GM23338 (cell line): Measurements from ENCODE around the gene RAPGEF4. TPM values are rescaled to one million over a fixed set of nuclear protein-coding genes. Genes with fewer than 3 reads are reported as not detected.

Experiments
- ATAC-seq: fragments of 200-7000 bp; cut with Tn5 transposase; 3 replicates; pipeline ENCODE4 v1.9.1; 2020
- DNase-seq: peaks from one replicate; pipeline ENCODE4 v3.0.0-alpha.2; 2015; ENCODE audit warnings: low spot score
- H2AFZ ChIP-seq: fragments of 200-600 bp; sonication (generic); 2 replicates; pipeline ENCODE4 v1.8.0; 2016; ENCODE audit warnings: antibody characterized with exemption, mild to moderate bottlenecking, moderate library complexity
- H3F3A ChIP-seq: fragments of 200-600 bp; sonication (generic); replicated peaks from 2 replicates; pipeline ENCODE4 v1.8.0; 2017; ENCODE audit warnings: antibody characterized with exemption, mixed run types, low read depth
- H3K27ac ChIP-seq: fragments of 200-600 bp; sonication (generic); 2 replicates; pipeline ENCODE4 v1.6.1; 2016; ENCODE audit warnings: low read depth
- H3K27me3 ChIP-seq: fragments of 200-600 bp; sonication (generic); 2 replicates; pipeline ENCODE4 v1.8.0; 2016; ENCODE audit warnings: mild to moderate bottlenecking, mixed run types, moderate library complexity; ENCODE audit not compliant: insufficient read depth
- H3K36me3 ChIP-seq: fragments of 200-600 bp; sonication (generic); 2 replicates; pipeline ENCODE4 v1.8.0; 2016; ENCODE audit warnings: mild to moderate bottlenecking; ENCODE audit not compliant: insufficient read depth
- H3K4me1 ChIP-seq: fragments of 200-600 bp; sonication (generic); 2 replicates; pipeline ENCODE4 v1.8.0; 2016; ENCODE audit warnings: mild to moderate bottlenecking, moderate library complexity; ENCODE audit not compliant: insufficient read depth
- H3K4me2 ChIP-seq: fragments of 200-600 bp; sonication (generic); 2 replicates; pipeline ENCODE4 v1.7.1; 2017; ENCODE audit warnings: mixed run types
- H3K4me3 ChIP-seq: fragments of 200-600 bp; sonication (generic); 2 replicates; pipeline ENCODE4 v1.6.1; 2016; ENCODE audit warnings: mixed run types
- H3K79me2 ChIP-seq: fragments of 200-600 bp; sonication (generic); replicated peaks from 2 replicates; pipeline ENCODE4 v1.8.0; 2017; ENCODE audit warnings: mild to moderate bottlenecking; ENCODE audit not compliant: insufficient read depth
- H3K9me2 ChIP-seq: fragments of 200-600 bp; sonication (generic); 2 replicates; pipeline ENCODE4 v1.8.0; 2017; ENCODE audit not compliant: insufficient read depth
- H4K20me1 ChIP-seq: fragments of 200-600 bp; sonication (generic); replicated peaks from 2 replicates; pipeline ENCODE4 v1.8.0; 2017; ENCODE audit warnings: mild to moderate bottlenecking; ENCODE audit not compliant: insufficient read depth
- H3K27ac Mint-ChIP-seq: 2 replicates; pipeline ENCODE4 v1.8.0; 2020; ENCODE audit warnings: inconsistent platforms, mild to moderate bottlenecking, moderate library complexity, mixed read lengths
- H3K27me3 Mint-ChIP-seq: 3 replicates; pipeline ENCODE4 v1.8.0; 2022; ENCODE audit warnings: low read depth, mild to moderate bottlenecking, moderate library complexity, mixed read lengths, inconsistent platforms; ENCODE audit not compliant: insufficient read depth, poor library complexity
- H3K36me3 Mint-ChIP-seq: 3 replicates; pipeline ENCODE4 v1.8.0; 2021; ENCODE audit warnings: low read depth, mild to moderate bottlenecking, inconsistent platforms, moderate library complexity, mixed read lengths
- H3K4me1 Mint-ChIP-seq: 3 replicates; pipeline ENCODE4 v1.8.0; 2020; ENCODE audit warnings: mild to moderate bottlenecking, inconsistent platforms, mixed read lengths
- H3K4me3 Mint-ChIP-seq: 3 replicates; pipeline ENCODE4 v1.8.0; 2021; ENCODE audit warnings: moderate library complexity, mild to moderate bottlenecking, inconsistent platforms, mixed read lengths
- H3K9me3 Mint-ChIP-seq: 3 replicates; pipeline ENCODE4 v1.8.0; 2020; ENCODE audit warnings: moderate library complexity, mild to moderate bottlenecking, inconsistent platforms, mixed read lengths
- CREB1 ChIP-seq: fragments of 250-450 bp; sonication (Bioruptor Pico); IDR thresholded peaks from 2 replicates; pipeline ENCODE4 v1.5.0; 2020; ENCODE audit warnings: low read depth, mild to moderate bottlenecking, moderate library complexity
- CTCF ChIP-seq, 2 experiments: fragments of 200-600 bp in 1 of 2; sonication (generic) in 1 of 2; conservative IDR thresholded peaks; 2 replicates each; pipeline versions ENCODE4 v1.5.1 to v1.6.1; 2016 to 2017; ENCODE audit warnings: antibody characterized with exemption in 2 of 2, low read depth in 2 of 2, mild to moderate bottlenecking in 2 of 2, moderate library complexity in 1 of 2
- ETS1 ChIP-seq: IDR thresholded peaks from 2 replicates; pipeline ENCODE4 v1.6.1; 2016; ENCODE audit warnings: antibody characterized with exemption
- EZH2 ChIP-seq: fragments of 200-600 bp; sonication (generic); IDR thresholded peaks from one replicate; pipeline ENCODE4 v1.8.0; 2017; ENCODE audit warnings: antibody characterized with exemption, mild to moderate bottlenecking, low read depth; ENCODE audit not compliant: unreplicated experiment
- EZH2phosphoT487 ChIP-seq: fragments of 200-600 bp; sonication (generic); IDR thresholded peaks from one replicate; pipeline ENCODE4 v1.8.1; 2018; ENCODE audit warnings: antibody characterized with exemption; ENCODE audit not compliant: unreplicated experiment
- JUNB ChIP-seq: IDR thresholded peaks from one replicate; pipeline ENCODE4 v1.6.1; 2016; ENCODE audit warnings: antibody characterized with exemption; ENCODE audit not compliant: unreplicated experiment
- NANOG ChIP-seq: IDR thresholded peaks from 2 replicates; pipeline ENCODE4 v1.6.1; 2016; ENCODE audit warnings: antibody characterized with exemption, borderline replicate concordance
- POLR2AphosphoS5 ChIP-seq: IDR thresholded peaks from 2 replicates; pipeline ENCODE4 v1.6.1; 2016; ENCODE audit warnings: antibody characterized with exemption, low read depth
- REST ChIP-seq: IDR thresholded peaks from one replicate; pipeline ENCODE4 v1.6.1; 2018; ENCODE audit warnings: antibody characterized with exemption; ENCODE audit not compliant: unreplicated experiment
- STAT1 ChIP-seq: IDR thresholded peaks from one replicate; pipeline ENCODE4 v1.6.1; 2016; ENCODE audit warnings: antibody characterized with exemption; ENCODE audit not compliant: unreplicated experiment
- ZNF114 ChIP-seq: fragments of 250-450 bp; sonication (Bioruptor Pico); IDR thresholded peaks from 2 replicates; pipeline ENCODE4 v1.5.0; 2020; ENCODE audit warnings: mild to moderate bottlenecking, moderate library complexity
- ZNF331 ChIP-seq: fragments of 250-450 bp; sonication (Bioruptor Pico); IDR thresholded peaks from 2 replicates; pipeline ENCODE4 v1.5.0; 2020; ENCODE audit warnings: low read depth, mild to moderate bottlenecking, moderate library complexity
- ZNF462 ChIP-seq: fragments of 250-450 bp; sonication (Bioruptor Pico); IDR thresholded peaks from 2 replicates; pipeline ENCODE4 v1.5.0; 2020; ENCODE audit warnings: mild to moderate bottlenecking, moderate library complexity
- polyA plus RNA-seq: library from polyadenylated mRNA; unstranded; fragments of >200 nt; fragmentation: Nextera tagmentation; extraction: Ambion mirVana; gene quantifications from 2 replicates; pipeline ENCODE4 v1.2.1, GENCODE V29; 2016
- total RNA-seq: library from RNA; depleted of rRNA; stranded (reverse); fragments of >200 nt; shearing (Covaris generic); gene quantifications from 2 replicates; pipeline ENCODE4 v1.2.3, GENCODE V29; 2014

The RAPGEF4 gene
- total and polyA plus RNA-seq, 2 experiments from 2014 or later = 1.7 to 4.7 TPM

- H3K27me3 Mint-ChIP-seq = no peaks in the 10 kb centered on the region
- peaks cover 12% of the 10 kb centered on the region for H3K4me1 Mint-ChIP-seq
- Histone ChIP-seq H3K4me2 (no peak overlapping the region), H3K4me1 (no peaks in the 10 kb centered on the region), H3K9me2 (no peaks in the 10 kb centered on the region), H3K79me2 (no peaks in the 10 kb centered on the region), H2AFZ (no peak overlapping the region), H3K4me3 (no peak overlapping the region), H3K27ac (no peak overlapping the region), H3K27me3 (no peaks in the 10 kb centered on the region), H3F3A (no peaks in the 10 kb centered on the region), H4K20me1 (no peaks in the 10 kb centered on the region), H3K36me3 (no peaks in the 10 kb centered on the region)
- no peaks in the 10 kb centered on the region for H3K9me3 Mint-ChIP-seq
- TF ChIP-seq REST = no peak
- TF ChIP-seq CREB1 (CRISPR knock-in tag) = no peak
- TF ChIP-seq ZNF114 (CRISPR knock-in tag) = no peak
- TF ChIP-seq CTCF (conservative IDR thresholded peaks at IDR 0.05; ENCODE audit: low read depth in 2 of 2) = no peak
- TF ChIP-seq STAT1 = no peak
- TF ChIP-seq ZNF331 (CRISPR knock-in tag) = no peak
- TF ChIP-seq ZNF462 = no peak
- TF ChIP-seq EZH2phosphoT487 = no peak
- TF ChIP-seq NANOG = no peak
- no peak for TF ChIP-seq JUNB
- TF ChIP-seq ETS1 = no peak
- no peak for TF ChIP-seq POLR2AphosphoS5
- no peak for TF ChIP-seq EZH2
- H3K4me3 Mint-ChIP-seq = no peak overlapping the region
- no peak for ATAC-seq
- no peak for DNase-seq
- H3K36me3 Mint-ChIP-seq = no peaks in the 10 kb centered on the region
- no peak overlapping the region for H3K27ac Mint-ChIP-seq
These were observed 259.2 kb downstream of the RAPGEF4 start for GRCh38 chr2:172994864-172995263.
